Smooth muscle cell (in vitro differentiated cells): ENCODE data around the gene MSRB2. TPM values are rescaled to one million over a fixed set of nuclear protein-coding genes. Genes with fewer than 3 reads are reported as not detected.

Source experiments
- DNase-seq: peaks from one replicate; lab custom pipeline; 2025; ENCODE audit not compliant: unreplicated experiment; lab: John Stamatoyannopoulos, UW
- H2AFZ ChIP-seq: fragments of 200-600 bp; sonication (generic); 2 replicates; pipeline ENCODE4 v1.6.0; 2016; ENCODE audit warnings: antibody characterized with exemption, low read depth, mild to moderate bottlenecking
- H3F3A ChIP-seq: fragments of 200-600 bp; sonication (generic); 2 replicates; pipeline ENCODE4 v1.6.0; 2017; ENCODE audit warnings: antibody characterized with exemption, low read depth
- H3K27ac ChIP-seq: fragments of 200-600 bp; sonication (generic); 2 replicates; pipeline ENCODE4 v1.5.1; 2016; ENCODE audit warnings: low read depth, mild to moderate bottlenecking
- H3K27me3 ChIP-seq: fragments of 200-600 bp; sonication (generic); 2 replicates; pipeline ENCODE4 v1.6.1; 2016; ENCODE audit warnings: low read depth, mild to moderate bottlenecking
- H3K36me3 ChIP-seq: fragments of 200-600 bp; sonication (generic); 2 replicates; pipeline ENCODE4 v1.5.1; 2016; ENCODE audit warnings: low read depth
- H3K4me1 ChIP-seq: fragments of 200-600 bp; sonication (generic); 2 replicates; pipeline ENCODE4 v1.5.1; 2016; ENCODE audit warnings: low read depth
- H3K4me2 ChIP-seq: fragments of 200-600 bp; sonication (generic); 2 replicates; pipeline ENCODE4 v1.6.0; 2016; ENCODE audit warnings: mild to moderate bottlenecking
- H3K4me3 ChIP-seq: fragments of 200-600 bp; sonication (generic); 2 replicates; pipeline ENCODE4 v1.5.1; 2016; ENCODE audit warnings: mild to moderate bottlenecking
- H3K79me2 ChIP-seq: fragments of 200-600 bp; sonication (generic); 2 replicates; pipeline ENCODE4 v1.6.0; 2016; ENCODE audit warnings: low read depth, mild to moderate bottlenecking
- H3K9ac ChIP-seq: fragments of 200-600 bp; sonication (generic); 2 replicates; pipeline ENCODE4 v1.6.0; 2016; ENCODE audit warnings: low read depth
- H3K9me3 ChIP-seq: fragments of 200-600 bp; sonication (generic); replicated peaks from 2 replicates; pipeline ENCODE4 v1.5.1; 2016; ENCODE audit warnings: low read depth
- H4K20me1 ChIP-seq: fragments of 200-600 bp; sonication (generic); 2 replicates; pipeline ENCODE4 v1.6.0; 2016; ENCODE audit warnings: low read depth
- CTCF ChIP-seq: fragments of 200-600 bp; sonication (generic); IDR thresholded peaks from 2 replicates; pipeline ENCODE4 v1.5.1; 2017; ENCODE audit warnings: borderline replicate concordance, mild to moderate bottlenecking, antibody characterized with exemption; ENCODE audit not compliant: insufficient read depth, poor library complexity, severe bottlenecking
- WGBS: methylation state at CpG from one replicate; pipeline ENCODE4 v1.1.7; 2016; ENCODE audit warnings: low lambda C conversion rate; 5-methylcytosine and 5-hydroxymethylcytosine counted together
- polyA plus RNA-seq: library from polyadenylated mRNA; unstranded; fragments of >200 nt; fragmentation: Nextera tagmentation; extraction: Ambion mirVana; gene quantifications from 2 replicates; pipeline ENCODE4 v1.2.1, GENCODE V29; 2016
- small RNA-seq: library from RNA; depleted of rRNA; stranded (forward); fragments of <200 nt; gene quantifications from one replicate; pipeline ENCODE3, GENCODE V24; 2014
- total RNA-seq: library from RNA; depleted of rRNA; stranded (reverse); fragments of >200 nt; gene quantifications from 2 replicates; pipeline ENCODE4 v1.2.3, GENCODE V29; 2014

MSRB2 gene
- total and polyA plus RNA-seq, 2 experiments from 2014 or later, result 21.5 to 64.0 TPM

GRCh38 chr10:23157691-23158369 is 62.5 kb downstream of the MSRB2 start:
- Histone ChIP-seq H3K4me1 (peaks cover 4% of the 10 kb centered on the region), H3K4me3 (peak overlapping the region; percentile 37), H4K20me1 (no peaks in the 10 kb centered on the region), H3K9me3 (no peaks in the 10 kb centered on the region), H3K36me3 (no peaks in the 10 kb centered on the region), H3F3A (no peaks in the 10 kb centered on the region), H3K9ac (no peak overlapping the region), H2AFZ (no peak overlapping the region), H3K4me2 (peak overlapping the region; percentile 86), H3K27me3 (peaks cover 32% of the 10 kb centered on the region), H3K27ac (no peak overlapping the region), H3K79me2 (no peaks in the 10 kb centered on the region)
- no peak for DNase-seq
- WGBS, result 54% methylated on average over 12 of the region's 12 CpGs
- no peak for TF ChIP-seq CTCF

- Histone ChIP-seq H3K4me3 (peak overlapping the region; percentile 37), H3K27me3 (peaks cover 33% of the 10 kb centered on the region), H3K27ac (no peak overlapping the region), H2AFZ (no peak overlapping the region), H3K79me2 (no peaks in the 10 kb centered on the region), H3K36me3 (no peaks in the 10 kb centered on the region), H3K4me1 (peaks cover 4% of the 10 kb centered on the region), H3F3A (no peaks in the 10 kb centered on the region), H4K20me1 (no peaks in the 10 kb centered on the region), H3K9me3 (no peaks in the 10 kb centered on the region), H3K9ac (no peak overlapping the region), H3K4me2 (peak overlapping the region; percentile 86)
- no peak for DNase-seq
- TF ChIP-seq CTCF, result peak; percentile 72
- 3% methylated on average over 5 of the region's 5 CpGs for WGBS
Observed at GRCh38 chr10:23158370-23158769, 63.0 kb downstream of the MSRB2 start.

GRCh38 chr10:23171232-23171876 is 76.0 kb downstream of the MSRB2 start:
- DNase-seq, result no peak
- Histone ChIP-seq H3K27ac (no peak overlapping the region), H3K27me3 (peaks cover 97% of the 10 kb centered on the region), H3K4me2 (no peak overlapping the region), H2AFZ (no peak overlapping the region), H3F3A (no peaks in the 10 kb centered on the region), H3K36me3 (no peaks in the 10 kb centered on the region), H3K9me3 (no peaks in the 10 kb centered on the region), H4K20me1 (no peaks in the 10 kb centered on the region), H3K4me3 (no peak overlapping the region), H3K4me1 (no peaks in the 10 kb centered on the region), H3K79me2 (no peaks in the 10 kb centered on the region), H3K9ac (no peak overlapping the region)
- WGBS, result 23% methylated on average over 26 of the region's 26 CpGs
- TF ChIP-seq CTCF, result no peak

Small RNA genes lying within 50 kb of the gene (small RNA-seq; reads per million reads assigned to genes)
- not detected for gene RF00561

Other genes with a start within 250 kb of the MSRB2 start
- not detected in 2 replicates for gene ARMC3, start 167.5 kb upstream of the MSRB2 start, total RNA-seq
- gene ARMC3, start 167.5 kb upstream of the MSRB2 start, polyA plus RNA-seq, result 0.46 TPM in 1 of 2 replicates, not detected in the other
- not detected in 2 replicates for gene PTF1A, start 96.7 kb downstream of the MSRB2 start, total RNA-seq
- gene PTF1A, start 96.7 kb downstream of the MSRB2 start, polyA plus RNA-seq, result 0.17 TPM in 1 of 2 replicates, not detected in the other
- not detected in 2 replicates for gene C10orf67, start 249.2 kb downstream of the MSRB2 start, total RNA-seq
- gene C10orf67, start 249.2 kb downstream of the MSRB2 start, polyA plus RNA-seq, result not detected in 2 replicates